ENCODE results near the gene EBF3.

DNA sequence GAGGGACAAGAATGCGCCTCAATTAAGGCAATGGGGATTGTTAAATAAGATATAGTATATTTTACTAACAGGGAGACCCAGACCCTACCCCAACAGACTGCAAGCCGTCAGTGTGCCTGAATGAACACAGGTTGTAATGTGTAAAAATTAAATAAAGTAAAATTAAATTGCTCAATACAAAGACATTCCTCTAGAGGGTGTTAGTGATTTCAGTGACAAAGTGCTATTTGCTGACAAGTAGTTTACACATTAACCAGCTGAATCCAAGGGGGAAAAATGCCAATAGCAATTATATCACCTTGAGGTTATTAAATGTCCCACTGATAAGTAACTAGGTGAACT is 110.5 kb downstream of the EBF3 start:
- TF ChIP-seq, protein P1, sequence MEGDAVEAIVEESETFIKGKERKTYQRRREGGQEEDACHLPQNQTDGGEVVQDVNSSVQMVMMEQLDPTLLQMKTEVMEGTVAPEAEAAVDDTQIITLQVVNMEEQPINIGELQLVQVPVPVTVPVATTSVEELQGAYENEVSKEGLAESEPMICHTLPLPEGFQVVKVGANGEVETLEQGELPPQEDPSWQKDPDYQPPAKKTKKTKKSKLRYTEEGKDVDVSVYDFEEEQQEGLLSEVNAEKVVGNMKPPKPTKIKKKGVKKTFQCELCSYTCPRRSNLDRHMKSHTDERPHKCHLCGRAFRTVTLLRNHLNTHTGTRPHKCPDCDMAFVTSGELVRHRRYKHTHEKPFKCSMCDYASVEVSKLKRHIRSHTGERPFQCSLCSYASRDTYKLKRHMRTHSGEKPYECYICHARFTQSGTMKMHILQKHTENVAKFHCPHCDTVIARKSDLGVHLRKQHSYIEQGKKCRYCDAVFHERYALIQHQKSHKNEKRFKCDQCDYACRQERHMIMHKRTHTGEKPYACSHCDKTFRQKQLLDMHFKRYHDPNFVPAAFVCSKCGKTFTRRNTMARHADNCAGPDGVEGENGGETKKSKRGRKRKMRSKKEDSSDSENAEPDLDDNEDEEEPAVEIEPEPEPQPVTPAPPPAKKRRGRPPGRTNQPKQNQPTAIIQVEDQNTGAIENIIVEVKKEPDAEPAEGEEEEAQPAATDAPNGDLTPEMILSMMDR (IDR thresholded peaks at IDR 0.05; ENCODE audit: insufficient read depth, low read depth, low read length) = peak; percentile 15
- TF ChIP-seq EZH2 (IDR thresholded peaks at IDR 0.05; ENCODE audit: insufficient read depth, low read length) = no peak

Measured in astrocyte (in vitro differentiated cells and primary cell).